GM12864 (cell line): ENCODE results near the gene SCAMP5.

Experiments used
- DNase-seq: peaks from one replicate; pipeline ENCODE4 v3.0.0-alpha.2; 2011; ENCODE audit warnings: low read depth
- H3K4me3 ChIP-seq: 2 replicates; pipeline ENCODE4 v1.5.1; 2011; ENCODE audit warnings: mild to moderate bottlenecking, low read depth, low read length, control low read depth
- CTCF ChIP-seq: IDR thresholded peaks from 2 replicates; pipeline ENCODE4 v1.5.1; 2011; ENCODE audit warnings: low read depth, mild to moderate bottlenecking, moderate library complexity, low read length, control low read depth, inconsistent platforms; ENCODE audit errors: missing control alignments

SCAMP5 gene

GRCh38 chr15:74960995-74961588 lies 34.3 kb upstream of the SCAMP5 start:
- no peak overlapping the region for H3K4me3 ChIP-seq
- DNase-seq, result no peak
- TF ChIP-seq CTCF, result no peak

DNA sequence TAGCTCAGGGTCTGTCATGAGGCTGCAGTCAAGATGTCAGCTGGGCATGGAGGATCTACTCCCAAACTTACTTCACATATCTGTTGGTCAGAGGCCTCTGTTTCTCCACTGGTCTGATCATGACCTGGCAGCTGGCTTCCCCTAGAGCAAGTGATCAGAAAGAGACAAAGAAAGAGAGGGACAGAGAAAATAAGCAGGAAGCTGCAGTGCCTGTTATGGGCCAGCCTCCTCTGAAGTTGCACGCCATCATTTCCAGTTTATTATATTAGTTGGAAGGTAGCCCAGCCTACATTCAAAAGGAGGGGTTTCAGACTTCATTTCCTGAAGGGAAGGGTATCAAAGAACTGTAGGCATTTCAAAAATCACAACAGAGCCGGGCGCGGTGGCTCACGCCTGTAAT lies 33.7 kb upstream of the SCAMP5 start:
- no peak for DNase-seq
- H3K4me3 ChIP-seq, result no peak overlapping the region
- TF ChIP-seq CTCF, result no peak

DNA sequence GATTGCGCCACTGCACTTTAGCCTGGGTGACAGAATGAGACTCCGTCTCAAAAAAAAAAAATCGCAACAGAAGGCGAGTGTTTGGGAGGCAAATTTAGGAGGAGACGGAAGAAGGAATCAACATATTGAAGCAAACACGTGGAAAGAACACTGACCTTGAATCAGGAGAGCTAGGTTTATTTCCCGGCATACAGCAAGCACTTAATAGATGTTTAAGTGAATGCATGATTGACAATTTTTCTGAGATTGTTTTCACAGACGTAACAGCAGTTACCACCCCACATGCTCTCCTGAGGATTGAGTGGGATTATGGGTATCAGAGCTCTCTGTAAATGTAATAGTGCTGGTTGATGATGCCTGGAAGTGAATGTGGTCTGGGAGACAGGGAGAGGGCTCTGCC lies 33.1 kb upstream of the SCAMP5 start:
- H3K4me3 ChIP-seq, result no peak overlapping the region
- TF ChIP-seq CTCF, result no peak
- no peak for DNase-seq

DNA sequence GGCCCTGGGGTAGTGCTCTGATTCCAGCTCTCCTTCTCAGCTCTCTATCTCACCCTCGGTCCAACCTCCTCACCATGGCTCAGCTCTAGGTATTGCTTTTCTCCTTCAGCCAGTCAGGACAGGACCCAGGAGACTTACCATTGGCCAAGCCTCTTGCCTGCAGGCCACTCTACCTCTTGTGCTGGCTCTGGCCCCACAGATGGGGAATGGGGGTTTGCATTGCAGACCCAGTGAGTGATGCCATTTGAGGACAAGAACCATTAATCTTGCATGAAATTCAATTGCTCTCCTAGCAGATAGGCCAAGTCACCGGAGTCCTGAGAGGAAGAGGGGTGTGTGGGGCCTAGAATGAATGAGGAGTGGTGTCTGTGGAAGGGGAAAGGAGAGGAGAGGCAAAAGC lies 32.7 kb upstream of the SCAMP5 start:
- no peak for DNase-seq
- no peak overlapping the region for H3K4me3 ChIP-seq
- no peak for TF ChIP-seq CTCF

DNA sequence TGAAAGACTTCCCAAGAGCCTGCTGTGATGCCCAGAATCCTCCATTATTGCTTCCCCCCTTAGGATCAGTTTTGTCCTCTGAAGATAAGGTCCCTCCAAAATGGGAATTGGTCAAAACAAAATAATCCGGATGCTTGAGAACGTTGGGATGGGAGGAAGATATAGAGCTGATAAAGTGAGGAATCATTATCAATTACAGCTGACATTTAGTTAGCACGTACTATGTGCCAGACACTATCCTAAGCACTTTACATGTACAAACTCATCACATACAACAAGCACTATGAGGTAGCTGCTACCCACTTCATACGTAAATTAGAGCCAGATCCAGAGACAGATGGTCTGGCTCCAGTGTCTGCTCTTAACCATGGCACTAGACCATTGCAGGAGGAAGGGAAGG lies 32.1 kb upstream of the SCAMP5 start:
- H3K4me3 ChIP-seq, result no peak overlapping the region
- no peak for DNase-seq
- no peak for TF ChIP-seq CTCF

- TF ChIP-seq CTCF, result no peak
- DNase-seq, result no peak
- no peak overlapping the region for H3K4me3 ChIP-seq
Measured at GRCh38 chr15:74964794-74965193, 30.6 kb upstream of the SCAMP5 start.

- DNase-seq, result no peak
- H3K4me3 ChIP-seq, result no peak overlapping the region
- no peak for TF ChIP-seq CTCF
Measured at GRCh38 chr15:74967670-74968069, 27.7 kb upstream of the SCAMP5 start.
